Neural cell (in vitro differentiated cells): Measurements from ENCODE around the gene PLAC8L1. TPM values are rescaled to one million over a fixed set of nuclear protein-coding genes. Genes with fewer than 3 reads are reported as not detected.
A peak's percentile ranks its signal among the peaks of the same experiment; 100 is the strongest.

Experiments used
- H2AFZ ChIP-seq: fragments of 200-600, 300-800 bp; sonication (generic), shearing (Covaris generic); 2 replicates; pipeline ENCODE4 v1.6.0; 2014; ENCODE audit warnings: low read depth, mild to moderate bottlenecking, antibody characterized with exemption, low read length, moderate library complexity
- H3F3A ChIP-seq: fragments of 200-600 bp; shearing (Covaris generic); 2 replicates; pipeline ENCODE4 v1.6.1; 2016; ENCODE audit warnings: mild to moderate bottlenecking, moderate library complexity, mixed read lengths, antibody characterized with exemption, low read length; ENCODE audit not compliant: insufficient read depth, poor library complexity, severe bottlenecking
- H3K27ac ChIP-seq: fragments of 200-600, 300-800 bp; sonication (generic), shearing (Covaris generic); 2 replicates; pipeline ENCODE4 v1.5.1; 2014; ENCODE audit warnings: mild to moderate bottlenecking, low read length, moderate library complexity
- H3K27me3 ChIP-seq: fragments of 300-800, 200-600 bp; sonication (generic), shearing (Covaris generic); 2 replicates; pipeline ENCODE4 v1.6.0; 2014; ENCODE audit warnings: mild to moderate bottlenecking, low read depth, low read length, moderate library complexity; ENCODE audit not compliant: insufficient read depth
- H3K36me3 ChIP-seq: fragments of 300-800, 200-600 bp; sonication (generic), shearing (Covaris generic); 2 replicates; pipeline ENCODE4 v1.5.1; 2014; ENCODE audit warnings: mild to moderate bottlenecking, antibody characterized with exemption, low read length, moderate library complexity; ENCODE audit not compliant: insufficient read depth
- H3K4me2 ChIP-seq: fragments of 300-800, 200-600 bp; sonication (generic), shearing (Covaris generic); 2 replicates; pipeline ENCODE4 v1.6.0; 2014; ENCODE audit warnings: mild to moderate bottlenecking, low read length
- H3K4me3 ChIP-seq: fragments of 300-800, 200-600 bp; sonication (generic), shearing (Covaris generic); 2 replicates; pipeline ENCODE4 v1.5.1; 2014; ENCODE audit warnings: mild to moderate bottlenecking, low read length, moderate library complexity
- H3K79me2 ChIP-seq: fragments of 200-600 bp; shearing (Covaris generic); replicated peaks from 2 replicates; pipeline ENCODE4 v1.6.0; 2014; ENCODE audit warnings: mild to moderate bottlenecking, low read length, moderate library complexity; ENCODE audit not compliant: insufficient read depth
- H3K9ac ChIP-seq: fragments of 300-800, 200-600 bp; sonication (generic), shearing (Covaris generic); 2 replicates; pipeline ENCODE4 v1.6.1; 2016; ENCODE audit warnings: mild to moderate bottlenecking, low read length, mixed read lengths
- H3K9me2 ChIP-seq: fragments of 200-600 bp; shearing (Covaris generic); 2 replicates; pipeline ENCODE4 v1.6.1; 2016; ENCODE audit warnings: mild to moderate bottlenecking, low read length, mixed read lengths; ENCODE audit not compliant: insufficient read depth
- H3K9me3 ChIP-seq: fragments of 200-600, 300-800 bp; sonication (generic), shearing (Covaris generic); 2 replicates; pipeline ENCODE4 v1.6.1; 2016; ENCODE audit warnings: mild to moderate bottlenecking, mixed run types, low read length, moderate library complexity, mixed read lengths
- H4K20me1 ChIP-seq: fragments of 200-600 bp; shearing (Covaris generic); 2 replicates; pipeline ENCODE4 v1.6.1; 2016; ENCODE audit warnings: mild to moderate bottlenecking, mixed run types; ENCODE audit not compliant: insufficient read depth
- CTCF ChIP-seq: fragments of 450-650 bp; IDR thresholded peaks from 2 replicates; pipeline ENCODE4 v1.5.1; 2014; ENCODE audit warnings: antibody characterized with exemption, mild to moderate bottlenecking, moderate library complexity; ENCODE audit not compliant: poor library complexity, severe bottlenecking
- EP300 ChIP-seq: fragments of 450-650 bp; conservative IDR thresholded peaks from 2 replicates; pipeline ENCODE4 v1.6.1; 2014; ENCODE audit warnings: antibody characterized with exemption, mild to moderate bottlenecking, moderate library complexity; ENCODE audit not compliant: poor library complexity, severe bottlenecking
- EZH2 ChIP-seq: fragments of 200-600, 300-800 bp; shearing (Covaris generic), sonication (generic); IDR thresholded peaks from 2 replicates; pipeline ENCODE4 v1.6.1; 2014; ENCODE audit warnings: antibody characterized with exemption, low read length, borderline replicate concordance, mild to moderate bottlenecking; ENCODE audit not compliant: insufficient read depth, poor library complexity, severe bottlenecking
- MXI1 ChIP-seq: fragments of 450-650 bp; conservative IDR thresholded peaks from 2 replicates; pipeline ENCODE4 v1.6.1; 2014; ENCODE audit warnings: antibody characterized with exemption, mild to moderate bottlenecking; ENCODE audit not compliant: poor library complexity, severe bottlenecking
- POLR2AphosphoS5 ChIP-seq: IDR thresholded peaks from 2 replicates; pipeline ENCODE4 v1.6.1; 2012
- RAD21 ChIP-seq: fragments of 450-650 bp; conservative IDR thresholded peaks from 2 replicates; pipeline ENCODE4 v1.6.1; 2014; ENCODE audit warnings: antibody characterized with exemption, mild to moderate bottlenecking, moderate library complexity
- REST ChIP-seq: IDR thresholded peaks from 2 replicates; pipeline ENCODE4 v1.6.1; 2012; ENCODE audit warnings: borderline replicate concordance
- SMC3 ChIP-seq: fragments of 450-650 bp; conservative IDR thresholded peaks from 2 replicates; pipeline ENCODE4 v1.6.1; 2014; ENCODE audit warnings: antibody characterized with exemption, mild to moderate bottlenecking, moderate library complexity; ENCODE audit not compliant: poor library complexity
- TAF1 ChIP-seq: IDR thresholded peaks from 2 replicates; pipeline ENCODE4 v1.6.1; 2012; ENCODE audit warnings: low read depth
- polyA plus RNA-seq: library from polyadenylated mRNA; depleted of rRNA; stranded (reverse); fragments of >200 nt; gene quantifications from 2 replicates; pipeline ENCODE4 v1.2.3, GENCODE V29; 2014

PLAC8L1 gene
- polyA plus RNA-seq, 1 donor from 2014 or later = 0.93 TPM

GRCh38 chr5:146078566-146078965, 26.8 kb downstream of the PLAC8L1 start:
- no peak overlapping the region for H2AFZ ChIP-seq
- no peak overlapping the region for H3K4me2 ChIP-seq

GRCh38 chr5:146076455-146076854, 28.9 kb downstream of the PLAC8L1 start:
- Histone ChIP-seq H2AFZ (no peak overlapping the region), H4K20me1 (no peaks in the 10 kb centered on the region), H3K79me2 (no peaks in the 10 kb centered on the region), H3K4me2 (no peak overlapping the region), H3K9me2 (no peaks in the 10 kb centered on the region), H3K36me3 (no peaks in the 10 kb centered on the region), H3K4me3 (no peak overlapping the region), H3K9me3 (no peaks in the 10 kb centered on the region), H3K27ac (no peak overlapping the region), H3F3A (no peaks in the 10 kb centered on the region), H3K27me3 (no peaks in the 10 kb centered on the region), H3K9ac (peak overlapping the region; percentile 1)
- TF ChIP-seq REST (peak; percentile 39), EZH2 (no peak), EP300 (no peak), POLR2AphosphoS5 (peak; percentile 23), RAD21 (no peak)

More at GRCh38 chr5:146078566-146078965, 26.8 kb downstream of the PLAC8L1 start:
- Histone ChIP-seq H3K27me3 (no peaks in the 10 kb centered on the region), H3K9ac (no peak overlapping the region), H4K20me1 (no peaks in the 10 kb centered on the region), H3F3A (no peaks in the 10 kb centered on the region), H3K27ac (no peak overlapping the region), H3K9me3 (no peaks in the 10 kb centered on the region), H3K79me2 (no peaks in the 10 kb centered on the region), H3K4me3 (no peak overlapping the region), H3K9me2 (no peaks in the 10 kb centered on the region), H3K36me3 (no peaks in the 10 kb centered on the region)
- TF ChIP-seq REST (no peak), EZH2 (no peak), POLR2AphosphoS5 (no peak), CTCF (no peak), TAF1 (no peak), MXI1 (no peak), RAD21 (no peak), SMC3 (no peak), EP300 (no peak)
